ENCODE measurements around the gene NR3C2. TPM values are rescaled to one million over a fixed set of nuclear protein-coding genes. Genes with fewer than 3 reads are reported as not detected.

Gene NR3C2
- total and polyA plus RNA-seq, 2 experiments from 2014 or later, result 1.2 to 3.0 TPM

DNA sequence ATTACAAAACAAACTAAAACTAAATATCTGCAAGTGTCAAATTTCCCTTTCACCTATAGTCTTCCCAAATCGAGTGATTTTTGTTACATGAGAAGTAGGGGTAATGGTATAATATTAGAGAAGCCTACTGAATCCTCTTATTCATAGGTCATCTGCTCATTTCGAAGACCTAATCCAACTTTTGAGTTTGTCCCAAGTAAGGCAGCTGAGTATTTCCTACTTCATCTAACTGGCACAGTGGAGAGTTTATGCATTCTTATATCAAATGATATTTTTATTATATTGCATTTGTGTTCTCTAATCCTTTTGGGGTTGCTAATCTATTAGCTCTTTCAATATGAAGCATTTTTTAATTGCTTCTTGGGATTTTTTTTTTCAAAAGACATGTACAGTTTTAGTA lies 7.7 kb upstream of the NR3C2 start:
- Histone ChIP-seq H3K4me3 (no peak overlapping the region), H3K9me2 (ENCODE audit: insufficient read depth) (no peaks in the 10 kb centered on the region), H4K20me1 (replicated peaks; ENCODE audit: insufficient read depth) (no peaks in the 10 kb centered on the region), H3K27ac (ENCODE audit: low read depth) (no peak overlapping the region), H3K27me3 (ENCODE audit: insufficient read depth) (peaks cover 20% of the 10 kb centered on the region), H3K36me3 (ENCODE audit: insufficient read depth) (no peaks in the 10 kb centered on the region), H3F3A (replicated peaks; ENCODE audit: low read depth) (no peaks in the 10 kb centered on the region), H3K4me1 (ENCODE audit: insufficient read depth) (peaks cover 13% of the 10 kb centered on the region), H3K79me2 (replicated peaks; ENCODE audit: insufficient read depth) (no peaks in the 10 kb centered on the region), H3K4me2 (no peak overlapping the region), H2AFZ (no peak overlapping the region)
- Mint-ChIP-seq H3K9me3 (no peaks in the 10 kb centered on the region), H3K36me3 (ENCODE audit: low read depth) (no peaks in the 10 kb centered on the region), H3K4me3 (no peak overlapping the region), H3K27me3 (ENCODE audit: insufficient read depth, low read depth, poor library complexity) (peaks cover 19% of the 10 kb centered on the region), H3K27ac (no peak overlapping the region), H3K4me1 (peaks cover 4% of the 10 kb centered on the region; the same call in 2 of the 3 replicates)
- no peak for ATAC-seq
- no peak for DNase-seq (ENCODE audit: low spot score)
- no peak for TF ChIP-seq STAT1 (IDR thresholded peaks at IDR 0.05; ENCODE audit: unreplicated experiment)
- no peak for TF ChIP-seq ZNF331 (CRISPR knock-in tag; IDR thresholded peaks at IDR 0.05; ENCODE audit: low read depth)
- TF ChIP-seq JUNB (IDR thresholded peaks at IDR 0.05; ENCODE audit: unreplicated experiment), result no peak
- TF ChIP-seq NANOG (IDR thresholded peaks at IDR 0.05; ENCODE audit: borderline replicate concordance), result no peak
- TF ChIP-seq CREB1 (CRISPR knock-in tag; IDR thresholded peaks at IDR 0.05; ENCODE audit: low read depth), result no peak
- TF ChIP-seq, protein P1, sequence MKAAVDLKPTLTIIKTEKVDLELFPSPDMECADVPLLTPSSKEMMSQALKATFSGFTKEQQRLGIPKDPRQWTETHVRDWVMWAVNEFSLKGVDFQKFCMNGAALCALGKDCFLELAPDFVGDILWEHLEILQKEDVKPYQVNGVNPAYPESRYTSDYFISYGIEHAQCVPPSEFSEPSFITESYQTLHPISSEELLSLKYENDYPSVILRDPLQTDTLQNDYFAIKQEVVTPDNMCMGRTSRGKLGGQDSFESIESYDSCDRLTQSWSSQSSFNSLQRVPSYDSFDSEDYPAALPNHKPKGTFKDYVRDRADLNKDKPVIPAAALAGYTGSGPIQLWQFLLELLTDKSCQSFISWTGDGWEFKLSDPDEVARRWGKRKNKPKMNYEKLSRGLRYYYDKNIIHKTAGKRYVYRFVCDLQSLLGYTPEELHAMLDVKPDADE (IDR thresholded peaks at IDR 0.05), result no peak
- TF ChIP-seq POLR2AphosphoS5 (IDR thresholded peaks at IDR 0.05; ENCODE audit: low read depth), result no peak
- TF ChIP-seq, protein P2, sequence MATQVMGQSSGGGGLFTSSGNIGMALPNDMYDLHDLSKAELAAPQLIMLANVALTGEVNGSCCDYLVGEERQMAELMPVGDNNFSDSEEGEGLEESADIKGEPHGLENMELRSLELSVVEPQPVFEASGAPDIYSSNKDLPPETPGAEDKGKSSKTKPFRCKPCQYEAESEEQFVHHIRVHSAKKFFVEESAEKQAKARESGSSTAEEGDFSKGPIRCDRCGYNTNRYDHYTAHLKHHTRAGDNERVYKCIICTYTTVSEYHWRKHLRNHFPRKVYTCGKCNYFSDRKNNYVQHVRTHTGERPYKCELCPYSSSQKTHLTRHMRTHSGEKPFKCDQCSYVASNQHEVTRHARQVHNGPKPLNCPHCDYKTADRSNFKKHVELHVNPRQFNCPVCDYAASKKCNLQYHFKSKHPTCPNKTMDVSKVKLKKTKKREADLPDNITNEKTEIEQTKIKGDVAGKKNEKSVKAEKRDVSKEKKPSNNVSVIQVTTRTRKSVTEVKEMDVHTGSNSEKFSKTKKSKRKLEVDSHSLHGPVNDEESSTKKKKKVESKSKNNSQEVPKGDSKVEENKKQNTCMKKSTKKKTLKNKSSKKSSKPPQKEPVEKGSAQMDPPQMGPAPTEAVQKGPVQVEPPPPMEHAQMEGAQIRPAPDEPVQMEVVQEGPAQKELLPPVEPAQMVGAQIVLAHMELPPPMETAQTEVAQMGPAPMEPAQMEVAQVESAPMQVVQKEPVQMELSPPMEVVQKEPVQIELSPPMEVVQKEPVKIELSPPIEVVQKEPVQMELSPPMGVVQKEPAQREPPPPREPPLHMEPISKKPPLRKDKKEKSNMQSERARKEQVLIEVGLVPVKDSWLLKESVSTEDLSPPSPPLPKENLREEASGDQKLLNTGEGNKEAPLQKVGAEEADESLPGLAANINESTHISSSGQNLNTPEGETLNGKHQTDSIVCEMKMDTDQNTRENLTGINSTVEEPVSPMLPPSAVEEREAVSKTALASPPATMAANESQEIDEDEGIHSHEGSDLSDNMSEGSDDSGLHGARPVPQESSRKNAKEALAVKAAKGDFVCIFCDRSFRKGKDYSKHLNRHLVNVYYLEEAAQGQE (IDR thresholded peaks at IDR 0.05; ENCODE audit: unreplicated experiment), result no peak
- TF ChIP-seq, protein P3, sequence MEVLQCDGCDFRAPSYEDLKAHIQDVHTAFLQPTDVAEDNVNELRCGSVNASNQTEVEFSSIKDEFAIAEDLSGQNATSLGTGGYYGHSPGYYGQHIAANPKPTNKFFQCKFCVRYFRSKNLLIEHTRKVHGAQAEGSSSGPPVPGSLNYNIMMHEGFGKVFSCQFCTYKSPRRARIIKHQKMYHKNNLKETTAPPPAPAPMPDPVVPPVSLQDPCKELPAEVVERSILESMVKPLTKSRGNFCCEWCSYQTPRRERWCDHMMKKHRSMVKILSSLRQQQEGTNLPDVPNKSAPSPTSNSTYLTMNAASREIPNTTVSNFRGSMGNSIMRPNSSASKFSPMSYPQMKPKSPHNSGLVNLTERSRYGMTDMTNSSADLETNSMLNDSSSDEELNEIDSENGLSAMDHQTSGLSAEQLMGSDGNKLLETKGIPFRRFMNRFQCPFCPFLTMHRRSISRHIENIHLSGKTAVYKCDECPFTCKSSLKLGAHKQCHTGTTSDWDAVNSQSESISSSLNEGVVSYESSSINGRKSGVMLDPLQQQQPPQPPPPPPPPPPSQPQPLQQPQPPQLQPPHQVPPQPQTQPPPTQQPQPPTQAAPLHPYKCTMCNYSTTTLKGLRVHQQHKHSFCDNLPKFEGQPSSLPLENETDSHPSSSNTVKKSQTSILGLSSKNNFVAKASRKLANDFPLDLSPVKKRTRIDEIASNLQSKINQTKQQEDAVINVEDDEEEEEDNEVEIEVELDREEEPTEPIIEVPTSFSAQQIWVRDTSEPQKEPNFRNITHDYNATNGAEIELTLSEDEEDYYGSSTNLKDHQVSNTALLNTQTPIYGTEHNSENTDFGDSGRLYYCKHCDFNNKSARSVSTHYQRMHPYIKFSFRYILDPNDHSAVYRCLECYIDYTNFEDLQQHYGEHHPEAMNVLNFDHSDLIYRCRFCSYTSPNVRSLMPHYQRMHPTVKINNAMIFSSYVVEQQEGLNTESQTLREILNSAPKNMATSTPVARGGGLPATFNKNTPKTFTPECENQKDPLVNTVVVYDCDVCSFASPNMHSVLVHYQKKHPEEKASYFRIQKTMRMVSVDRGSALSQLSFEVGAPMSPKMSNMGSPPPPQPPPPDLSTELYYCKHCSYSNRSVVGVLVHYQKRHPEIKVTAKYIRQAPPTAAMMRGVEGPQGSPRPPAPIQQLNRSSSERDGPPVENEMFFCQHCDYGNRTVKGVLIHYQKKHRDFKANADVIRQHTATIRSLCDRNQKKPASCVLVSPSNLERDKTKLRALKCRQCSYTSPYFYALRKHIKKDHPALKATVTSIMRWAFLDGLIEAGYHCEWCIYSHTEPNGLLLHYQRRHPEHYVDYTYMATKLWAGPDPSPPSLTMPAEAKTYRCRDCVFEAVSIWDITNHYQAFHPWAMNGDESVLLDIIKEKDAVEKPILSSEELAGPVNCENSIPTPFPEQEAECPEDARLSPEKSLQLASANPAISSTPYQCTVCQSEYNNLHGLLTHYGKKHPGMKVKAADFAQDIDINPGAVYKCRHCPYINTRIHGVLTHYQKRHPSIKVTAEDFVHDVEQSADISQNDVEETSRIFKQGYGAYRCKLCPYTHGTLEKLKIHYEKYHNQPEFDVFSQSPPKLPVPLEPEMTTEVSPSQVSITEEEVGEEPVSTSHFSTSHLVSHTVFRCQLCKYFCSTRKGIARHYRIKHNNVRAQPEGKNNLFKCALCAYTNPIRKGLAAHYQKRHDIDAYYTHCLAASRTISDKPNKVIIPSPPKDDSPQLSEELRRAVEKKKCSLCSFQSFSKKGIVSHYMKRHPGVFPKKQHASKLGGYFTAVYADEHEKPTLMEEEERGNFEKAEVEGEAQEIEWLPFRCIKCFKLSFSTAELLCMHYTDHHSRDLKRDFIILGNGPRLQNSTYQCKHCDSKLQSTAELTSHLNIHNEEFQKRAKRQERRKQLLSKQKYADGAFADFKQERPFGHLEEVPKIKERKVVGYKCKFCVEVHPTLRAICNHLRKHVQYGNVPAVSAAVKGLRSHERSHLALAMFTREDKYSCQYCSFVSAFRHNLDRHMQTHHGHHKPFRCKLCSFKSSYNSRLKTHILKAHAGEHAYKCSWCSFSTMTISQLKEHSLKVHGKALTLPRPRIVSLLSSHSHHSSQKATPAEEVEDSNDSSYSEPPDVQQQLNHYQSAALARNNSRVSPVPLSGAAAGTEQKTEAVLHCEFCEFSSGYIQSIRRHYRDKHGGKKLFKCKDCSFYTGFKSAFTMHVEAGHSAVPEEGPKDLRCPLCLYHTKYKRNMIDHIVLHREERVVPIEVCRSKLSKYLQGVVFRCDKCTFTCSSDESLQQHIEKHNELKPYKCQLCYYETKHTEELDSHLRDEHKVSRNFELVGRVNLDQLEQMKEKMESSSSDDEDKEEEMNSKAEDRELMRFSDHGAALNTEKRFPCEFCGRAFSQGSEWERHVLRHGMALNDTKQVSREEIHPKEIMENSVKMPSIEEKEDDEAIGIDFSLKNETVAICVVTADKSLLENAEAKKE (CRISPR knock-in tag; IDR thresholded peaks at IDR 0.05), result no peak
- TF ChIP-seq EZH2phosphoT487 (IDR thresholded peaks at IDR 0.05; ENCODE audit: unreplicated experiment), result no peak
- TF ChIP-seq EZH2 (IDR thresholded peaks at IDR 0.05; ENCODE audit: low read depth, unreplicated experiment), result no peak
- TF ChIP-seq ZNF114 (CRISPR knock-in tag; IDR thresholded peaks at IDR 0.05), result no peak
- TF ChIP-seq, protein P4, sequence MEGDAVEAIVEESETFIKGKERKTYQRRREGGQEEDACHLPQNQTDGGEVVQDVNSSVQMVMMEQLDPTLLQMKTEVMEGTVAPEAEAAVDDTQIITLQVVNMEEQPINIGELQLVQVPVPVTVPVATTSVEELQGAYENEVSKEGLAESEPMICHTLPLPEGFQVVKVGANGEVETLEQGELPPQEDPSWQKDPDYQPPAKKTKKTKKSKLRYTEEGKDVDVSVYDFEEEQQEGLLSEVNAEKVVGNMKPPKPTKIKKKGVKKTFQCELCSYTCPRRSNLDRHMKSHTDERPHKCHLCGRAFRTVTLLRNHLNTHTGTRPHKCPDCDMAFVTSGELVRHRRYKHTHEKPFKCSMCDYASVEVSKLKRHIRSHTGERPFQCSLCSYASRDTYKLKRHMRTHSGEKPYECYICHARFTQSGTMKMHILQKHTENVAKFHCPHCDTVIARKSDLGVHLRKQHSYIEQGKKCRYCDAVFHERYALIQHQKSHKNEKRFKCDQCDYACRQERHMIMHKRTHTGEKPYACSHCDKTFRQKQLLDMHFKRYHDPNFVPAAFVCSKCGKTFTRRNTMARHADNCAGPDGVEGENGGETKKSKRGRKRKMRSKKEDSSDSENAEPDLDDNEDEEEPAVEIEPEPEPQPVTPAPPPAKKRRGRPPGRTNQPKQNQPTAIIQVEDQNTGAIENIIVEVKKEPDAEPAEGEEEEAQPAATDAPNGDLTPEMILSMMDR (conservative IDR thresholded peaks at IDR 0.05; ENCODE audit: low read depth in 2 of 2), result no peak
